Measurements from ENCODE around the gene TMEM150A. TPM values are rescaled to one million over a fixed set of nuclear protein-coding genes. Genes with fewer than 3 reads are reported as not detected.

The TMEM150A gene
- total RNA-seq, 2 experiments from 2014 or later = 5.3 to 7.0 TPM

DNA sequence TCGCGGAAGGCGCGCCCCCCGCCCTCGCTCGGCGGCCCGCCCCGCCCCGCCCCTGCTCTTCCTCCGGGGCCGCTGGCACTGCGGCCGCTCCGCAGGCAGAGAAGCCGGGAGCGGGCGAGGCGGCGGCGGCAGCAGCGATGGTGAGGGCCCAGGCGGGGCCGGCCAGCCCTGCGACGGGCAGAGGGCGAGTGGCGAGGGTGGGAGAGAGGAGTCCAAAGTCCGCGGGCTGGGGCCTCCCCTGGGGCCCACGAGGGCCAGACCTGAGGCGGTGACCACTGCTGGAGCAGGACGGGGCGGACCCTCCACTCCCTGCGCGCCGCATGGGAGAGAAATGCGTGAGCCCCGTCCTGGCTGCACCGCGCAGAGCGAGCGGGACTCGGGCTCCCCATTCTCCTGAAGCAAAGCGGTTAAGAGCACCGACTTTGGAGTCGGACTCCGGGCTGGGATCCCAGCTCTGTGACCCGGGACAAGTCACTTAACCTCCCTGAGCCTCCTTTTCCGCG is 18.1 kb downstream of the TMEM150A start, which contains the start of gene VAMP5:
TSS of gene VAMP5 (plus strand) at position 78 of the 503 bp plus-strand sequence. CDS start at position 138, 60 bp downstream.
- peak; percentile 66 for DNase-seq
- peaks cover 23% of the 10 kb centered on the region for H3K36me3 Mint-ChIP-seq
- peak within 1 kb of the TSS; percentile 97 for H3K4me3 Mint-ChIP-seq
- peak; percentile 38 for ATAC-seq (ENCODE audit: low read depth)
- POLR2A ChIA-PET = interaction anchor here (1.3 to 2.9 kb wide), 6 partner anchors 11 to 166 kb away, joined by 3 to 44 read pairs (median 8); partner anchors contain the start of genes GGCX, MAT2A, RNF181 and SH2D6
- no peaks in the 10 kb centered on the region for H3K27me3 Mint-ChIP-seq
- no peaks in the 10 kb centered on the region for H3K9me3 Mint-ChIP-seq
- peak within 1 kb of the TSS; percentile 95 for H3K27ac Mint-ChIP-seq
- peaks cover 57% of the 10 kb centered on the region for H3K4me1 Mint-ChIP-seq

DNA sequence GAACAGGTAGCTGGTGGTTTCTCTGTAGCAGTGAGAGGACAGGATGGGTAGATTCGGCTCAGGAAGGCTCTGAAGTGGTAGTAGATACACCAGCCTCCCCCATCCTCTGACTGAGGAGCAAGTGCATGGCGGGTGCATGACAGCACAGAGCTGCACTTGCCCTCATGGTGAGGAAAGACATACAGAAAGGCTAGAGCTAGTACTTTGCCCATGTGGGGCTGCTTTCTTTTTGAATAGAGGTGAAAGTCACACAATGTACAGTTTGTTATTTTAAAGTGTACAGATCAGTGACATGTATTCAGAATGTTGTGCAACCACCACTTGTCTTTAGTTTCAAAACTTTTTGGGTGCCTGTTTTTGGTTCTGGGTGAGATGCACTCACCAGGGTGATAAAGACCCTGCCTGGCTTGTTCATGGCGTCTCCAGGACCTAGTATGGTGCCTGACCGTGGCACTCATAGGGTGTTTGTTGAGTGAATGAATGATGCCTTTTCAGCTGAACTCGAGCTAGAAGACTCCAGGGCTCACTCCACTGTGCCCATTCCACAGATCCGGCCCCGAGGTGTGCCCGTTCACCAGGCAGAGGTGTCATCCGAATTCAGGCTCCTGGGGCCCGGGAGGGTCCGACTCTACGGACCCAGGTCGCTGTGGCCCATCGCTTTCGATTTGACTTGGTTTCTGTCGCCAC is 18.7 kb downstream of the TMEM150A start:
- ATAC-seq (ENCODE audit: low read depth) (peak; percentile 68), DNase-seq (no peak)
- POLR2A ChIA-PET = interaction anchor here (0.8 to 2.9 kb wide), 5 partner anchors 12 to 44 kb away, joined by 4 to 44 read pairs (median 8); partner anchors contain the start of genes C2orf68, GGCX, MAT2A and RNF181
- Mint-ChIP-seq H3K9me3 (no peaks in the 10 kb centered on the region), H3K27me3 (no peaks in the 10 kb centered on the region), H3K4me3 (peak overlapping the region; percentile 97), H3K36me3 (peaks cover 24% of the 10 kb centered on the region), H3K27ac (peak overlapping the region; percentile 95), H3K4me1 (peaks cover 58% of the 10 kb centered on the region)

DNA sequence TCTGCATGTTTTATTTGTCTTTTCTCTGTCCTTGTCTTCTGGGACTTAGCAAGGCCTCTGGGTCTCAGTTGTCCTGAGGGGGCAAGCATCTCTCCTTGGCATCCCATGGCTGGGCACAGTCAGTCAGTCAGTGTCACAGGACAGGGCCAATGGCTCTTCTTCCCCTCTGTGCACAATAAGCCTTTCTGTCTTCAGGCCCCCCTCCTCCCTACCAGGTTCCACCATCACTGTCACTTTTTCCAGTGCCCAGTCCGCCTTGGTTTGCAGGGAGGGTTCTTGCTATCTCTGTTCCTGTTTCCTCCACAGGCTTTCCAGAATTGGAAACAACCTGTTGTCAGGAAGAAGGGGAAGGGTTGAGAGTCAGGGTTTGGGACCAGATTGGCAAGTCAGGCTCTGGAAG is 20.0 kb downstream of the TMEM150A start:
- Mint-ChIP-seq H3K4me1 (peaks cover 55% of the 10 kb centered on the region), H3K4me3 (no peak overlapping the region), H3K9me3 (no peaks in the 10 kb centered on the region), H3K36me3 (peaks cover 26% of the 10 kb centered on the region), H3K27ac (peak overlapping the region; percentile 75), H3K27me3 (no peaks in the 10 kb centered on the region)
- POLR2A ChIA-PET = interaction anchor here (1.5 kb wide), 1 partner anchor 22 kb away, joined by 8 read pairs; the partner anchor contains the start of gene GGCX
- ATAC-seq (ENCODE audit: low read depth) = no peak
- no peak for DNase-seq

DNA sequence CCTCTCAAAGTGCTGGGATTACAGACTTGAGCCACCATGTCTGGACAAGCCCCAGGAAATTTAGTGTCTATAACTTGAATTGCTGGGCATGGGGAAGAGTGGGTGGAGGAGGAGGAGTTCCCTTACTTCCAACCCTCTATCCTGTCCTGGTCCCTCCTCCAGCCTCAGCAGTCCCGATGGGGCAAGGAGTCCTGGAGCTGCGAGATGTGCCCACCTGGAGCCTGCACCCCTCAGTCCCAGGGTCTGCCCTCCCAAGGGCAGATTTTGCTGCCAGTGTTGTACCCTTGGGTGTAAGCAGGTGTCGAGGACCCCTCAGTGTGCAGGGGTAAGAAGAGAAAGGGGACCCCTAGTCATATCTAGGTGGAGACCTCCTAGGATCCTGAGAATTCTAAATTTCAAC is 22.3 kb downstream of the TMEM150A start:
- peak overlapping the region; percentile 92 for H3K4me3 Mint-ChIP-seq
- POLR2A ChIA-PET = interaction anchor here (0.6 to 4.5 kb wide), 7 partner anchors 7 to 1495 kb away, joined by 3 to 30 read pairs (median 5); partner anchors contain the start of genes GGCX, RNF181 and TGOLN2
- H3K4me1 Mint-ChIP-seq = peaks cover 43% of the 10 kb centered on the region
- no peak overlapping the region for H3K27ac Mint-ChIP-seq
- ATAC-seq (ENCODE audit: low read depth) (no peak), DNase-seq (no peak)
- no peaks in the 10 kb centered on the region for H3K9me3 Mint-ChIP-seq
- H3K27me3 Mint-ChIP-seq = no peaks in the 10 kb centered on the region
- H3K36me3 Mint-ChIP-seq = peaks cover 24% of the 10 kb centered on the region

DNA sequence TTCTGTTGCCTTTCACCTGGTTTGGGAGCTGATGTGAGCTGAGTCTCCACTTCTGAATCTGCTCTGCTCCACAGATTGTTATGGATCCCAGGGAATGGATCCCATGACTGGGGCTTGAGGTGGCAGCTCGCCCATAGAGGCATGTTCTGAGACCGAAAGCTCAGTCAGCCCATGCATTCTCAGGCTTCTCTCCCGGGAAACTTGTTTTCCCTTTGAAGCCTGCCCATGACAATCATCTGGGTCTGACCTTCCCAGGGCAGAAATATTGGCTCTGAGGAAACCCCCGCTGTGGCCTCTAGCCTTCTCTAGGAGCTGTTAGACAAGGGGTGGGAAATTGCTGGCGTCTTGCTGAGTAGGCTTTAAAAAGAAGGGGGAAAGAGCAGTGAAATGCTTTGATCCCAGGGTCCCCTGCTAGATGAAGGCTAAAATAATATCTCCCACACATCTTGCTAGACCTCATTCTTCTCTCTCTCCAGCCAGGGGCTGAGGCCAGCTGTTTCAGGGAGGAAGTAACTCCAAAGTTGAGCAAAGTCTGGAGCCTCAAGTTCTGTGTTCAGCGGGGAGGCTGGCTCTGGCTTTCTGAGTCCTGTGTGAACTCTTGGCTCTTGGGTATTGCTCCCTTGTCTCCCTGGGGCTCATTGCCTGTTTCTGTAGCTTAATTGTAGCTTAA is 23.1 kb downstream of the TMEM150A start:
- Mint-ChIP-seq H3K36me3 (peaks cover 24% of the 10 kb centered on the region), H3K9me3 (no peaks in the 10 kb centered on the region), H3K27ac (peak overlapping the region; percentile 90), H3K4me3 (peak overlapping the region; percentile 92), H3K4me1 (peaks cover 39% of the 10 kb centered on the region), H3K27me3 (no peaks in the 10 kb centered on the region)
- POLR2A ChIA-PET = interaction anchor here (0.6 to 4.5 kb wide), 12 partner anchors 8 to 1496 kb away, joined by 3 to 30 read pairs (median 4); partner anchors contain the start of genes GGCX, RNF181, SH2D6 and TGOLN2
- DNase-seq (no peak), ATAC-seq (ENCODE audit: low read depth) (no peak)

DNA sequence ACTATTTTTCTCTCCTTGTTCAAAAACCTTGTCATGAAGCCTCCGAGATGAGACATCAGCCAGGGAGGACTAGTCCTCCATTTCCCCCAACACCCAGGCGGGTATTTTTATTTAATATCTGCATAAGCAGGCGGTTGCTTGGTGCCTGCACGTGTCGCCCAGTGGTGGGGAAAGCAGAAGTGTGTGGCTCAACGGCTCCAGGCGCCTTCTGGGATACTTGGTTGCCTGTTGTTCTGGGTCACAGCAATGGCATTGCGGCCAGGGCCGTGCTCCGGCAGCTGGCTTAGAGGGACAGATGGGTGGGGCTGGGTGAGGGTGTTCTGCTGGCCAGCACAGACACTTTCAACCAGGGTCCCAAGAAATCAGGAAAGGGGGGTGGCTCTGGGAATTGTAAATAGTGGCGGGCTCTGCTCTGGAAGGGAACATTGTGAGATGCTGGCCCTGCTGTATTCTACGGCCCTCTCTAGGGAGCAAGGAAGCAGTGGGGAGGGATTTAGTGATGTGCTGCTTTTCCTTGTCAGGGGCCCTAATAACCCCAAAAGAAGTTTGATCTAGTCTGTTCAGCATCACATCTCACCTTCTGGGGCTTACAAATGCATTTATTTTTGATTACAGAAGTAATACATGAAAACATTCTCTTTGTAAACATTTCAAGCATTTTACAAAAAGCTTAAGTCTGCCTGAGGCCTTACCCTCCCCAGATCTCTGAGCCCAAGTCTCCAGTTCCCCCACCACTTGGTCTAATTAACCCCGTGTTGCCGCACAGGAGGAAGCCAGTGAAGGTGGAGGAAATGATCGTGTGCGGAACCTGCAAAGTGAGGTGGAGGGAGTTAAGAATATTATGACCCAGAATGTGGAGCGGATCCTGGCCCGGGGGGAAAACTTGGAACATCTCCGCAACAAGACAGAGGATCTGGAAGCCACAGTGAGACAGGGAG is 24.0 kb downstream of the TMEM150A start:
- POLR2A ChIA-PET = interaction anchor here (0.8 to 4.5 kb wide), 14 partner anchors 9 to 251 kb away, joined by 3 to 30 read pairs (median 5); partner anchors contain the start of genes C2orf68, GGCX, MAT2A and RNF181
- Mint-ChIP-seq H3K36me3 (peaks cover 23% of the 10 kb centered on the region), H3K27me3 (no peaks in the 10 kb centered on the region), H3K27ac (peak overlapping the region; percentile 90), H3K4me1 (peaks cover 33% of the 10 kb centered on the region), H3K9me3 (no peaks in the 10 kb centered on the region), H3K4me3 (peak overlapping the region; percentile 92)
- peak; percentile 40 for ATAC-seq (ENCODE audit: low read depth)
- peak; percentile 45 for DNase-seq

DNA sequence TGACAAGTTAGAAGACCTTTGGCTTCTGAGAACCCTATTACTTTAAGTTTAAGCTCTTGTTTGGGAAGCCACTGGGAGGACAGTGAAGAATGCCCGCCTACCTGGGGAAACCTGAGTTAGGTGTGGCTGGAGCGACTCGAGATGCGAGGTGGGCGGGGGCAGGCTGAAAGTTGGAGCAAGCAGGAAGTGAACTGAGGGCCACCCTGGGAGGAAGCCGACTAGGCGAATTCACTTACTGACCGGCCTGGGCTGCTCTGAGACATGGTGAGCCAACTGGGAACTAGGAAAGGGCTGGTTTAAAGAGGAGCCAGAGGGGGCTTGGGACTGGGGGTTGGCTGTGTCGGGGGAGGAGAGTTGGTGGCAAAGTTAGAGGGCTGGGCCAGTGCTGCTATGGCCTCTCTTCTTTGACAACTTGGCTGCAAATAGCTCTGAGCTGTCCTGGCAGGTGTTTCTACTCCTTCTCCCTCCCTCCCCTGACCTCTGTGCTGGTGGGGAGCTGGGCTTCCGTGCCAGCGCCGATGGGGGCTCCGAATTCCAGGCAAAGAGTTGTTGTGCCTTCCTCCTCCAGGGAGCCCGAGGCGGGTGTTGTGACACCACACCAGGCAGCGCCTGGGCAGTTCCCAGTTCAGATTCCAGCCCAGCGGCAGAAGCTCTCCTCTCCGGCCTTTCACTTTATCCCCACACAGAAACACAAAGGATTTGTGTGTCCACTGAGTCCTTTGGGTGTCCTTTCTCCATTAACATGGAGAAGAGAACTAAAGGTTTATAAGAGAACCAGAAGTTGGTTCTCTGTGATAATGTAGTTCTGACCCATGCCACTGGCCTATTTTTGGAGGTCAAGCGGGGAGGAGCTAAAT is 24.9 kb downstream of the TMEM150A start, which contains the start of gene VAMP8:
TSS of gene VAMP8 (plus strand) at position 201 of the 857 bp plus-strand sequence. CDS start at position 262, 61 bp downstream.
- peak within 1 kb of the TSS; percentile 92 for H3K4me3 Mint-ChIP-seq
- peaks cover 30% of the 10 kb centered on the region for H3K4me1 Mint-ChIP-seq
- H3K27ac Mint-ChIP-seq = peak within 1 kb of the TSS; percentile 90
- DNase-seq (peak; percentile 66), ATAC-seq (ENCODE audit: low read depth) (peak; percentile 82)
- H3K36me3 Mint-ChIP-seq = peaks cover 19% of the 10 kb centered on the region
- POLR2A ChIA-PET = interaction anchor here (0.7 to 4.5 kb wide), 11 partner anchors 10 to 250 kb away, joined by 3 to 30 read pairs (median 5); partner anchors contain the start of genes C2orf68, GGCX, MAT2A and RNF181
- H3K9me3 Mint-ChIP-seq = no peaks in the 10 kb centered on the region
- H3K27me3 Mint-ChIP-seq = peaks cover 1% of the 10 kb centered on the region

DNA sequence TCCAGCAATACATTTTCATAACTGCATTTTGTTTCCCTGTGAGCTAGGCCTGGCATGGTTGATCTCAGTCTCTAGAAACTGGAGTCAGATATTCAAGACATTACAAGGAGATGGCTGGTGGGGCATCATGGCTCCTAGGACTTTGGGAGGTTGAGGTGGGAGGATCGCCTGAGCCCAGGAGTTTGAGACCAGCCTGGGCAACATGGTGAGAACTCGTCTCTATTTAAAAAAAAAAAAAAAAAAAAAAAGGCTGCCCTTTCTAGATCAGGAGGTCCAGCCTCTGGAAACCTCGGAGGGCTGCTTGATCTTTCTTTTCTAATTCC is 25.5 kb downstream of the TMEM150A start:
- DNase-seq = no peak
- Mint-ChIP-seq H3K9me3 (no peaks in the 10 kb centered on the region), H3K27me3 (peaks cover 4% of the 10 kb centered on the region), H3K4me3 (peak overlapping the region; percentile 92), H3K27ac (peak overlapping the region; percentile 90), H3K4me1 (peaks cover 27% of the 10 kb centered on the region), H3K36me3 (peaks cover 16% of the 10 kb centered on the region)
- ATAC-seq (ENCODE audit: low read depth) = no peak
- POLR2A ChIA-PET = interaction anchor here (0.7 to 4.5 kb wide), 7 partner anchors 12 to 250 kb away, joined by 3 to 30 read pairs (median 9); partner anchors contain the start of genes GGCX, RNF181 and TGOLN2

DNA sequence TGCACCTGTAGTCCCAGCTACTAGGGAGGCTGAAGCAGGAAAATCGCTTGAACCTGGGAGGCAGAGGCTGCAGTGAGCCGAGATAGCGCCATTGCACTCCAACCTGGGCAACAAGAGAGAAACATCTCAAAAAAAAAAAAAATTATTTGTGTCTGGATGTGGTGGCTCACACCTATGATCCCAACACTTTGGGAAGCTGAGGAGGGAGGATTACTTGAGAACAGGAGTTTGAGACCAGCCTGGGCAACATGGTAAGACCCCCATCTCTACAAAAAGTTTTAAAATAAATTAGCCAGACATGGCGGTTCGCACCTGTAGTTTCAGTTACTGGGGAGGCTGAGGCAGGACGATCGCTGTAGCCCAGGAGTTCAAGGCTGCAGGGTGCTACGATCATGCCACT is 26.8 kb downstream of the TMEM150A start:
- POLR2A ChIA-PET = interaction anchor here (0.6 kb wide), 4 partner anchors 13 to 278 kb away, joined by 3 to 5 read pairs (median 3); no protein-coding TSS in a partner anchor
- H3K4me3 Mint-ChIP-seq = no peak overlapping the region
- no peak for ATAC-seq (ENCODE audit: low read depth)
- no peaks in the 10 kb centered on the region for H3K9me3 Mint-ChIP-seq
- H3K27ac Mint-ChIP-seq = no peak overlapping the region
- peaks cover 9% of the 10 kb centered on the region for H3K36me3 Mint-ChIP-seq
- H3K4me1 Mint-ChIP-seq = peaks cover 23% of the 10 kb centered on the region
- no peak for DNase-seq
- peaks cover 9% of the 10 kb centered on the region for H3K27me3 Mint-ChIP-seq

DNA sequence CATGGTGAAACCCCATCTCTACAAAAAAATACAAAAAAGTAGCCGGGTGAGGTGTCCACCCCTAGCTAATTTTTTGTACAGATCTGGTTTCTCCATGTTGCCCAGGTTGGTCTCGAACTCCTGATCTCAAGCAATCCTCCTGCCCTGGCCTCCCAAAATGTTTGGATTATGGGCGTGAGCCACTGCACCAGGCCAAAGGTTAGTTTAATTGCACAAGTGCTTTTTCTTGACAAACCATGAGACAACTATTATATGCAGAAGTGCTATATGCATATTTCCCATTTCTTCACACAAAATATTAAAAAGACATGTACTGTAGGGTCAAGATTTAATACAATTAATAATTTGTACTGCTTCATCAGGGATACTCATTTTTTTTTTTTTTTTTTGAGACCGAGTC is 36.2 kb downstream of the TMEM150A start:
- ATAC-seq (ENCODE audit: low read depth) (no peak), DNase-seq (no peak)
- Mint-ChIP-seq H3K36me3 (no peaks in the 10 kb centered on the region), H3K9me3 (no peaks in the 10 kb centered on the region), H3K4me3 (no peak overlapping the region), H3K4me1 (peaks cover 13% of the 10 kb centered on the region), H3K27me3 (peaks cover 9% of the 10 kb centered on the region), H3K27ac (no peak overlapping the region)
- POLR2A ChIA-PET = interaction anchor here (0.7 kb wide), 1 partner anchor 17 kb away, joined by 3 read pairs; no protein-coding TSS in a partner anchor

DNA sequence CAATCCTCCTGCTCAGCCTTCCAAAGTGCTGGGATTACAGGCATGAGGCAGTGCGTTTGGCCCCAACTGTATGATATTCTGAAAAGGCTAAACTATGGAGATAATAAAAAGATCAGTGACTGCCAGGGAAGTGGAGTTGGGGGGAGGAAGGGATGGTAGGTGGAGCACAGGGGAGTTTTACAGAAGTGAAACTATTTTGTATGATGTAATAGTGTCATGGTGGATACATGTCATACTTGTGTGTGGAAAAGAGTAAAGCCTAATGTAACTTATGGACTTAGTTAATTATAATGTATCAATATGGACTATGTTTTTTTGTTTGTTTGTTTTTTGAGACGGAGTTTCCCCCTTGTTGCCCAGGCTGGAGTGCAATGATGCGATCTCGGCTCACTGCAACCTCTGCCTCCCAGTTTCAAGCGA is 38.3 kb downstream of the TMEM150A start:
- Mint-ChIP-seq H3K27ac (peak overlapping the region; percentile 37), H3K36me3 (no peaks in the 10 kb centered on the region), H3K27me3 (no peaks in the 10 kb centered on the region), H3K4me3 (peak overlapping the region; percentile 5), H3K9me3 (no peaks in the 10 kb centered on the region), H3K4me1 (peaks cover 24% of the 10 kb centered on the region)
- DNase-seq (no peak), ATAC-seq (ENCODE audit: low read depth) (no peak)
- POLR2A ChIA-PET = interaction anchor here (0.6 to 1.3 kb wide), 2 partner anchors 25 to 145 kb away, joined by 3 to 6 read pairs; partner anchors contain the start of genes MAT2A and SH2D6
